Ovary (tissue), 9 donors: ENCODE results near the gene BBIP1. TPM values are rescaled to one million over a fixed set of nuclear protein-coding genes. Genes with fewer than 3 reads are reported as not detected.

Experiments
- DNase-seq, 5 donors: peaks; one replicate each; pipeline ENCODE4 v3.0.0-alpha.2; 2019 to 2020
- H3K27ac ChIP-seq, 2 donors: fragments of 200-600 bp; one replicate each; pipeline versions ENCODE4 v1.5.1 to v1.8.0; 2019 to 2022
- H3K27me3 ChIP-seq: fragments of 200-600 bp; one replicate; pipeline ENCODE4 v1.8.0; 2022
- H3K36me3 ChIP-seq: fragments of 200-600 bp; sonication (generic); one replicate; pipeline ENCODE4 v1.5.1; 2019
- H3K4me1 ChIP-seq: one replicate; pipeline ENCODE4 v1.8.1; 2013; ENCODE audit warnings: mild to moderate bottlenecking, moderate library complexity; ENCODE audit not compliant: insufficient read depth
- H3K4me3 ChIP-seq: fragments of 200-600 bp; sonication (generic); one replicate; pipeline ENCODE4 v1.5.1; 2017
- H3K9me3 ChIP-seq, 2 donors: fragments of 200-600 bp in 1 of 2; sonication (generic) in 1 of 2; one replicate each; pipeline versions ENCODE4 v1.5.1 to v1.8.1; 2013 to 2019; ENCODE audit warnings: mild to moderate bottlenecking in 1 of 2, moderate library complexity in 1 of 2
- CTCF ChIP-seq, 3 donors: fragments of 450-650 bp in 2 of 3; fragments of 200-600 bp in 1 of 3; IDR thresholded peaks; one replicate each; pipeline versions ENCODE4 v1.5.1 to v1.8.0; 2016 to 2022; ENCODE audit warnings: antibody characterized with exemption in 3 of 3, mild to moderate bottlenecking in 1 of 3
- EP300 ChIP-seq: sonication (generic); formaldehyde crosslinking; IDR thresholded peaks from one replicate; pipeline ENCODE4 v1.6.1; 2017; ENCODE audit warnings: antibody characterized with exemption
- POLR2A ChIP-seq: fragments of 450-650 bp; IDR thresholded peaks from one replicate; pipeline ENCODE4 v1.6.1; 2017; ENCODE audit warnings: antibody characterized with exemption, mild to moderate bottlenecking, moderate library complexity
- WGBS, 3 donors: extraction: QIAGEN DNeasy Blood & Tissue Kit in 1 of 3; methylation state at CpG; one replicate each; pipeline versions ENCODE4 v1.1.5 to v1.1.7; 2013 to 2017; 5-methylcytosine and 5-hydroxymethylcytosine counted together
- intact Hi-C, 4 donors: fragments of 100-400 bp; cut with DNase I; formaldehyde crosslinking; loops; one replicate each; pipeline versions ENCODE4 v1.11.0 to v1.15.1; 2022 to 2023
- polyA plus RNA-seq, 2 donors: library from polyadenylated mRNA; stranded (reverse); fragments of 200-250 nt in 1 of 2; fragments of 350-450 nt in 1 of 2; fragmentation: Illumina TruSeq in 1 of 2; extraction: RNeasy Lipid Tissue Mini Kit (QIAGEN cat#74804) in 1 of 2; gene quantifications; one replicate each; pipeline ENCODE4 v1.2.3, GENCODE V29; 2013 to 2014
- total RNA-seq, 7 donors: library from RNA; depleted of rRNA in 2 of 7; stranded (reverse); fragments of >200 nt in 2 of 7; fragmentation: NEBNext Ultra II Directional in 3 of 7; extraction: Animal tissue kit (Norgen Biotek cat#: 25700) in 3 of 7; gene quantifications; one replicate each; pipeline versions ENCODE4 v1.1.0 to v1.2.4, GENCODE V29; 2016 to 2023
- donor health status: DM: no; HTN: no; CAD: no; lungs with moderate emphysema.
- donor health status: DM: no; HTN: no; CAD: no.
- donor health status: Bipolar disorder and iron deficiency.
- donor health status: DM: yes; HTN: yes; CAD: no.
- donor health status: DM: no; HTN: no; CAD: no.
- donor health status: DM: yes; HTN: yes; CAD: no.

Gene BBIP1
- total and polyA plus RNA-seq, 9 donors, result 22.0 to 40.5 (median 30.5) TPM

GRCh38 chr10:110850099-110850498, 68.9 kb downstream of the BBIP1 start:
- DNase-seq, result no peak
- Histone ChIP-seq H3K27me3 (no peaks in the 10 kb centered on the region), H3K4me3 (no peak overlapping the region), H3K27ac (no peak overlapping the region), H3K36me3 (no peaks in the 10 kb centered on the region), H3K9me3 (no peaks in the 10 kb centered on the region), H3K4me1 (no peaks in the 10 kb centered on the region)
- intact Hi-C loops, result no loop called here
- 95 to 98% (median 97%) methylated on average over 3 of the region's 3 CpGs for WGBS, 3 donors
- no peak for TF ChIP-seq EP300
- no peak for TF ChIP-seq CTCF (IDR thresholded peaks at IDR 0.05)
- no peak for TF ChIP-seq POLR2A

Other genes with a start within 250 kb of the BBIP1 start
- 100 to 1,000 TPM; 103 to 399 (median 185) TPM for gene PDCD4, start 47.3 kb downstream of the BBIP1 start, total RNA-seq
- 100 to 1,000 TPM; 136 to 209 TPM for gene PDCD4, start 47.3 kb downstream of the BBIP1 start, polyA plus RNA-seq
- gene SHOC2, start 424 bp upstream of the BBIP1 start, total RNA-seq, result 10 to 100 TPM; 34.1 to 91.2 (median 67.7) TPM
- gene SHOC2, start 424 bp upstream of the BBIP1 start, polyA plus RNA-seq, result 10 to 100 TPM; 19.4 to 33.8 TPM
- gene ADRA2A, start 157.8 kb upstream of the BBIP1 start, total RNA-seq, result 10 to 100 TPM; 13.7 to 55.7 (median 22.0) TPM
- gene ADRA2A, start 157.8 kb upstream of the BBIP1 start, polyA plus RNA-seq, result 10 to 100 TPM; 19.0 to 20.0 TPM